Measurements from ENCODE around the gene ZBTB5. TPM values are rescaled to one million over a fixed set of nuclear protein-coding genes. Genes with fewer than 3 reads are reported as not detected.

The ZBTB5 gene
- total and polyA plus RNA-seq, 2 of the 13 experiments (the other 11 are each of a cell fraction or from before 2014, with no cell fraction given), result 12.5 to 20.5 TPM

DNA sequence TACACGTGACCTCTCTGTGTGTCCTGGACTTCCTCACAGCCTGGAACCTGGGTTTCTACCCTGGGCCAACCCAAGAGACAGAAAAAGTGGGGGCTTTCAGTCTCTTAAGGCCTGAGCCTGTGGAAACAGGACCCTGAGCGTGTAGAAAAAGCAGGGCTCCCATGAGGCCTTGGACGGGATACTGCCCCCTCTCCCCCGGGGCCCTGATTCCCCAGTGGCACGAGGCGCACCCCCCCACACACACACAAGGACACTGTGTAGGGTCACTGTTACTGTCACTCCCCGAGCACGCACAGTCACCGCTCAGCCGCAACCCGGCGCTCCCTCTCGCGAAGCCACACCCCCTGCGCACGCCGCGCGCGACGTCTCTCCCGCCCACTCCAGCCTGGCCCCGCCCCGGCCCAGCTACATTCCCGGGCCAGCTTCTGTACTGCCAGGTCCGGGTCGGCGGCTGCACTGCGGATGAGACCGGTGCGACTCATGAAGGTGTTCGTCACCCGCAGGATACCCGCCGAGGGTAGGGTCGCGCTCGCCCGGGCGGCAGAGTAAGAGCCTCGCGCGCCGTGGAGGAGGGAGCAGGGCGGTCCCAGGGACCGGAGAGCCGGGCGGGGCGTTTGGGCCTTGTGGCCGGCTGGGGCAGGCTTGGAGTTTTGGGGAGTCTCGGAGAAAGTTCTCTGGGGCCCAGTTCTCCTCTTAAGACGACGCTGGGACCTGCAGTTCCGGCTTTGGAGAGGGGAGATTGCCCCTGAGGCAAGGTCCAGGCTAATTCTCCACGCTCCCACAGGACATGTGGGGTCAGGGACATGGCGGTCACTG is 42.8 kb downstream of the ZBTB5 start, which contains the start of gene GRHPR (continued):
- TF ChIP-seq ZNF780A (CRISPR knock-in tag; IDR thresholded peaks at IDR 0.05) (no peak), HDAC2 (CRISPR knock-in tag; IDR thresholded peaks at IDR 0.05) (0 out of 2 replicates have a peak, but pooled peaks have one; percentile 61), SIX1 (CRISPR knock-in tag; IDR thresholded peaks at IDR 0.05; ENCODE audit: borderline replicate concordance) (no peak), KDM2A (CRISPR knock-in tag; IDR thresholded peaks at IDR 0.05; ENCODE audit: borderline replicate concordance, low read depth) (peak; percentile 84; the same call in 1 of the 2 replicates), ZNF749 (CRISPR knock-in tag; IDR thresholded peaks at IDR 0.05; ENCODE audit: borderline replicate concordance) (no peak), ZNF572 (CRISPR knock-in tag; IDR thresholded peaks at IDR 0.05) (no peak), ZSCAN25 (CRISPR knock-in tag; IDR thresholded peaks at IDR 0.05) (peak; percentile 74), IRF2 (CRISPR knock-in tag; IDR thresholded peaks at IDR 0.05) (peak; percentile 36), NFYC (CRISPR knock-in tag; IDR thresholded peaks at IDR 0.05) (no peak), NFE2 (CRISPR knock-in tag; IDR thresholded peaks at IDR 0.05) (no peak), FOXK1 (CRISPR knock-in tag; IDR thresholded peaks at IDR 0.05; ENCODE audit: borderline replicate concordance, low read depth) (0 out of 2 replicates have a peak, but pooled peaks have one; percentile 29), KLF16 (CRISPR knock-in tag; IDR thresholded peaks at IDR 0.05) (peak in 1 of 2 experiments; percentile 25; a peak in 1 of 4 replicates)
- TF ChIP-seq, protein P1, sequence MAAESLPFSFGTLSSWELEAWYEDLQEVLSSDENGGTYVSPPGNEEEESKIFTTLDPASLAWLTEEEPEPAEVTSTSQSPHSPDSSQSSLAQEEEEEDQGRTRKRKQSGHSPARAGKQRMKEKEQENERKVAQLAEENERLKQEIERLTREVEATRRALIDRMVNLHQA (CRISPR knock-in tag; IDR thresholded peaks at IDR 0.05), result no peak
- TF ChIP-seq, protein P2, sequence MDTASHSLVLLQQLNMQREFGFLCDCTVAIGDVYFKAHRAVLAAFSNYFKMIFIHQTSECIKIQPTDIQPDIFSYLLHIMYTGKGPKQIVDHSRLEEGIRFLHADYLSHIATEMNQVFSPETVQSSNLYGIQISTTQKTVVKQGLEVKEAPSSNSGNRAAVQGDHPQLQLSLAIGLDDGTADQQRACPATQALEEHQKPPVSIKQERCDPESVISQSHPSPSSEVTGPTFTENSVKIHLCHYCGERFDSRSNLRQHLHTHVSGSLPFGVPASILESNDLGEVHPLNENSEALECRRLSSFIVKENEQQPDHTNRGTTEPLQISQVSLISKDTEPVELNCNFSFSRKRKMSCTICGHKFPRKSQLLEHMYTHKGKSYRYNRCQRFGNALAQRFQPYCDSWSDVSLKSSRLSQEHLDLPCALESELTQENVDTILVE (CRISPR knock-in tag; IDR thresholded peaks at IDR 0.05), result no peak; the same call in 1 of the 2 replicates
- TF ChIP-seq, protein P3, sequence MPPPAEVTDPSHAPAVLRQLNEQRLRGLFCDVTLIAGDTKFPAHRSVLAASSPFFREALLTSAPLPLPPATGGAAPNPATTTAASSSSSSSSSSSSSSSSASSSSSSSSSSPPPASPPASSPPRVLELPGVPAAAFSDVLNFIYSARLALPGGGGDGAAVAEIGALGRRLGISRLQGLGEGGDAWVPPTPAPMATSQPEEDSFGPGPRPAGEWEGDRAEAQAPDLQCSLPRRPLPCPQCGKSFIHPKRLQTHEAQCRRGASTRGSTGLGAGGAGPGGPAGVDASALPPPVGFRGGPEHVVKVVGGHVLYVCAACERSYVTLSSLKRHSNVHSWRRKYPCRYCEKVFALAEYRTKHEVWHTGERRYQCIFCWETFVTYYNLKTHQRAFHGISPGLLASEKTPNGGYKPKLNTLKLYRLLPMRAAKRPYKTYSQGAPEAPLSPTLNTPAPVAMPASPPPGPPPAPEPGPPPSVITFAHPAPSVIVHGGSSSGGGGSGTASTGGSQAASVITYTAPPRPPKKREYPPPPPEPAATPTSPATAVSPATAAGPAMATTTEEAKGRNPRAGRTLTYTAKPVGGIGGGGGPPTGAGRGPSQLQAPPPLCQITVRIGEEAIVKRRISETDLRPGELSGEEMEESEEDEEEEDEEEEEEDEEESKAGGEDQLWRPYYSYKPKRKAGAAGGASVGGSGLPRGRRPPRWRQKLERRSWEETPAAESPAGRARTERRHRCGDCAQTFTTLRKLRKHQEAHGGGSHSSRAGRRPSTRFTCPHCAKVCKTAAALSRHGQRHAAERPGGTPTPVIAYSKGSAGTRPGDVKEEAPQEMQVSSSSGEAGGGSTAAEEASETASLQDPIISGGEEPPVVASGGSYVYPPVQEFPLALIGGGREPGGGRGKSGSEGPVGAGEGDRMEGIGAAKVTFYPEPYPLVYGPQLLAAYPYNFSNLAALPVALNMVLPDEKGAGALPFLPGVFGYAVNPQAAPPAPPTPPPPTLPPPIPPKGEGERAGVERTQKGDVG (CRISPR knock-in tag; IDR thresholded peaks at IDR 0.05; ENCODE audit: borderline replicate concordance), result peak; percentile 55; the same call in 1 of the 2 replicates
- TF ChIP-seq, protein P4, sequence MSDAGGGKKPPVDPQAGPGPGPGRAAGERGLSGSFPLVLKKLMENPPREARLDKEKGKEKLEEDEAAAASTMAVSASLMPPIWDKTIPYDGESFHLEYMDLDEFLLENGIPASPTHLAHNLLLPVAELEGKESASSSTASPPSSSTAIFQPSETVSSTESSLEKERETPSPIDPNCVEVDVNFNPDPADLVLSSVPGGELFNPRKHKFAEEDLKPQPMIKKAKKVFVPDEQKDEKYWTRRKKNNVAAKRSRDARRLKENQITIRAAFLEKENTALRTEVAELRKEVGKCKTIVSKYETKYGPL (CRISPR knock-in tag; IDR thresholded peaks at IDR 0.05), result 0 out of 2 replicates have a peak, but pooled peaks have one; percentile 18
- TF ChIP-seq, protein P5, sequence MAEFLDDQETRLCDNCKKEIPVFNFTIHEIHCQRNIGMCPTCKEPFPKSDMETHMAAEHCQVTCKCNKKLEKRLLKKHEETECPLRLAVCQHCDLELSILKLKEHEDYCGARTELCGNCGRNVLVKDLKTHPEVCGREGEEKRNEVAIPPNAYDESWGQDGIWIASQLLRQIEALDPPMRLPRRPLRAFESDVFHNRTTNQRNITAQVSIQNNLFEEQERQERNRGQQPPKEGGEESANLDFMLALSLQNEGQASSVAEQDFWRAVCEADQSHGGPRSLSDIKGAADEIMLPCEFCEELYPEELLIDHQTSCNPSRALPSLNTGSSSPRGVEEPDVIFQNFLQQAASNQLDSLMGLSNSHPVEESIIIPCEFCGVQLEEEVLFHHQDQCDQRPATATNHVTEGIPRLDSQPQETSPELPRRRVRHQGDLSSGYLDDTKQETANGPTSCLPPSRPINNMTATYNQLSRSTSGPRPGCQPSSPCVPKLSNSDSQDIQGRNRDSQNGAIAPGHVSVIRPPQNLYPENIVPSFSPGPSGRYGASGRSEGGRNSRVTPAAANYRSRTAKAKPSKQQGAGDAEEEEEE (CRISPR knock-in tag; IDR thresholded peaks at IDR 0.05; ENCODE audit: borderline replicate concordance), result no peak

All from HepG2 (cell line).